Neural progenitor cell (in vitro differentiated cells): Measurements from ENCODE around the gene DMTF1. TPM values are rescaled to one million over a fixed set of nuclear protein-coding genes. Genes with fewer than 3 reads are reported as not detected.
A peak's percentile ranks its signal among the peaks of the same experiment; 100 is the strongest.

Source experiments
- DNase-seq: peaks from one replicate; pipeline ENCODE4 v3.0.0-alpha.2; 2016; ENCODE audit warnings: low spot score
- H2AFZ ChIP-seq: fragments of 200-600 bp; sonication (generic); replicated peaks from 2 replicates; pipeline ENCODE4 v1.6.1; 2016; ENCODE audit warnings: antibody characterized with exemption
- H3F3A ChIP-seq: fragments of 200-600 bp; sonication (generic); 2 replicates; pipeline ENCODE4 v1.6.1; 2016; ENCODE audit warnings: antibody characterized with exemption, low read depth
- H3K27ac ChIP-seq: fragments of 200-600 bp; sonication (generic); 2 replicates; pipeline ENCODE4 v1.5.1; 2016; ENCODE audit warnings: mild to moderate bottlenecking
- H3K27me3 ChIP-seq: fragments of 200-600 bp; sonication (generic); 2 replicates; pipeline ENCODE4 v1.6.1; 2016; ENCODE audit warnings: mild to moderate bottlenecking, moderate library complexity
- H3K36me3 ChIP-seq: fragments of 200-600 bp; sonication (generic); 2 replicates; pipeline ENCODE4 v1.5.1; 2016
- H3K4me1 ChIP-seq: fragments of 200-600 bp; sonication (generic); 2 replicates; pipeline ENCODE4 v1.6.1; 2016; ENCODE audit warnings: mixed run types
- H3K4me2 ChIP-seq: fragments of 200-600 bp; sonication (generic); 2 replicates; pipeline ENCODE4 v1.6.1; 2016
- H3K4me3 ChIP-seq: fragments of 200-600 bp; sonication (generic); 2 replicates; pipeline ENCODE4 v1.5.1; 2016
- H3K79me2 ChIP-seq: fragments of 200-600 bp; sonication (generic); 2 replicates; pipeline ENCODE4 v1.6.1; 2016; ENCODE audit warnings: low read depth
- H3K9ac ChIP-seq: fragments of 200-600 bp; sonication (generic); 2 replicates; pipeline ENCODE4 v1.6.1; 2016
- H3K9me3 ChIP-seq: fragments of 200-600 bp; sonication (generic); 2 replicates; pipeline ENCODE4 v1.5.1; 2016; ENCODE audit warnings: low read depth
- H4K20me1 ChIP-seq: fragments of 200-600 bp; sonication (generic); 2 replicates; pipeline ENCODE4 v1.6.1; 2016; ENCODE audit warnings: low read depth
- H3K27ac Mint-ChIP-seq: 3 replicates; pipeline ENCODE4 v1.8.0; 2021; ENCODE audit warnings: mixed read lengths
- H3K27me3 Mint-ChIP-seq: 2 replicates; pipeline ENCODE4 v1.8.0; 2022; ENCODE audit warnings: low read depth, mild to moderate bottlenecking, inconsistent platforms, moderate library complexity, mixed read lengths; ENCODE audit not compliant: insufficient read depth
- H3K36me3 Mint-ChIP-seq: 3 replicates; pipeline ENCODE4 v1.8.0; 2021; ENCODE audit warnings: mixed read lengths
- H3K4me1 Mint-ChIP-seq: 3 replicates; pipeline ENCODE4 v1.8.0; 2021; ENCODE audit warnings: mixed read lengths
- H3K4me3 Mint-ChIP-seq: 3 replicates; pipeline ENCODE4 v1.8.0; 2021; ENCODE audit warnings: mild to moderate bottlenecking, moderate library complexity, mixed read lengths
- H3K9me3 Mint-ChIP-seq: 3 replicates; pipeline ENCODE4 v1.8.0; 2020; ENCODE audit warnings: mixed read lengths
- CTCF ChIP-seq: fragments of 200-600 bp; sonication (generic); IDR thresholded peaks from 2 replicates; pipeline ENCODE4 v1.5.1; 2017; ENCODE audit warnings: antibody characterized with exemption, mild to moderate bottlenecking
- EZH2 ChIP-seq: fragments of 200-600 bp; sonication (generic); IDR thresholded peaks from 2 replicates; pipeline ENCODE4 v1.6.1; 2017; ENCODE audit warnings: antibody characterized with exemption, mild to moderate bottlenecking, moderate library complexity
- EZH2phosphoT487 ChIP-seq: fragments of 200-600 bp; sonication (generic); IDR thresholded peaks from 2 replicates; pipeline ENCODE4 v1.6.1; 2017; ENCODE audit warnings: antibody characterized with exemption
- total RNA-seq: library from RNA; depleted of rRNA; stranded (reverse); fragments of >200 nt; gene quantifications from 2 replicates; pipeline ENCODE4 v1.2.3, GENCODE V29; 2015; ENCODE audit warnings: low replicate concordance

The DMTF1 gene
- total RNA-seq, 1 donor from 2014 or later, result 176 TPM

GRCh38 chr7:87220734-87221215 is 68.5 kb downstream of the DMTF1 start:
- Histone ChIP-seq H3K27me3 (peaks cover 55% of the 10 kb centered on the region), H3K4me3 (peak overlapping the region; percentile 89), H3K79me2 (peaks cover 12% of the 10 kb centered on the region), H3K4me1 (no peaks in the 10 kb centered on the region), H3K9ac (no peak overlapping the region), H3K9me3 (no peaks in the 10 kb centered on the region), H3K27ac (no peak overlapping the region), H3K36me3 (no peaks in the 10 kb centered on the region), H3K4me2 (peak overlapping the region; percentile 88), H3F3A (no peaks in the 10 kb centered on the region), H4K20me1 (peaks cover 12% of the 10 kb centered on the region), H2AFZ (peak overlapping the region; percentile 99)
- peak overlapping the region; percentile 81 for H3K4me3 Mint-ChIP-seq
- TF ChIP-seq CTCF (no peak), EZH2phosphoT487 (no peak), EZH2 (peak; percentile 40)
- no peak overlapping the region for H3K27ac Mint-ChIP-seq
- peak; percentile 57 for DNase-seq
- H3K27me3 Mint-ChIP-seq, result peaks cover 5% of the 10 kb centered on the region
- peaks cover 5% of the 10 kb centered on the region for H3K36me3 Mint-ChIP-seq
- peaks cover 25% of the 10 kb centered on the region for H3K4me1 Mint-ChIP-seq
- H3K9me3 Mint-ChIP-seq, result no peaks in the 10 kb centered on the region

DNA sequence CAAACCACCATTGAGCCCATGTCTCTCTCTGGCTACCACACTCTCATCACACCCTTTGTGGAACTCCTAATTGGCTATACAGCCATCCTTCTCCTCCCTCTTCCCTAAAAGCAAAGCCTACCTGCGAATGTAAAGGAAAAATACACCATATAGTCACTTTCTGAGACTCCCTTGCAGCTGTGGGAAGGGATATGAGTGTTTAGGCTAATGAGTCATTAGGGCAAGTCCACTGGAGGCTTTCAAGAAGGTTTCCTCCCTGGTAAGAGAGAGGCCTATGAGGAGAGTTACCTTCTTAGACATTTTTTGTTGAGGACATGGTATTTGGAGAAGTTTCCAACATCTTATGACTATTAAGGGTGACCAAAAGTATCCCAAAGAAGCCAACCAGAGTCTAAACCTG is 71.4 kb downstream of the DMTF1 start:
- no peaks in the 10 kb centered on the region for H3K36me3 ChIP-seq
- H4K20me1 ChIP-seq, result peaks cover 3% of the 10 kb centered on the region
- no peaks in the 10 kb centered on the region for H3K9me3 ChIP-seq
- no peaks in the 10 kb centered on the region for H3F3A ChIP-seq
- H3K79me2 ChIP-seq, result peaks cover 3% of the 10 kb centered on the region
- no peak overlapping the region for H3K27ac ChIP-seq
- H3K9ac ChIP-seq, result no peak overlapping the region
- no peak overlapping the region for H2AFZ ChIP-seq
- no peak for TF ChIP-seq CTCF
- no peak for TF ChIP-seq EZH2
- no peak for TF ChIP-seq EZH2phosphoT487
- H3K4me3 Mint-ChIP-seq, result no peak overlapping the region
- H3K4me3 ChIP-seq, result no peak overlapping the region
- H3K36me3 Mint-ChIP-seq, result no peaks in the 10 kb centered on the region
- H3K27ac Mint-ChIP-seq, result no peak overlapping the region
- DNase-seq, result no peak
- H3K27me3 Mint-ChIP-seq, result peaks cover 5% of the 10 kb centered on the region
- peaks cover 10% of the 10 kb centered on the region for H3K4me1 Mint-ChIP-seq
- H3K9me3 Mint-ChIP-seq, result no peaks in the 10 kb centered on the region
- H3K27me3 ChIP-seq, result peaks cover 62% of the 10 kb centered on the region
- no peak overlapping the region for H3K4me2 ChIP-seq
- H3K4me1 ChIP-seq, result no peaks in the 10 kb centered on the region

GRCh38 chr7:87225696-87226095 is 73.4 kb downstream of the DMTF1 start:
- Mint-ChIP-seq H3K27ac (no peak overlapping the region), H3K9me3 (no peaks in the 10 kb centered on the region), H3K4me1 (peaks cover 3% of the 10 kb centered on the region), H3K27me3 (peaks cover 5% of the 10 kb centered on the region), H3K4me3 (no peak overlapping the region), H3K36me3 (no peaks in the 10 kb centered on the region)
- Histone ChIP-seq H3K4me1 (no peaks in the 10 kb centered on the region), H3K4me3 (no peak overlapping the region), H4K20me1 (no peaks in the 10 kb centered on the region), H3K27ac (no peak overlapping the region), H3K9ac (no peak overlapping the region), H3K79me2 (no peaks in the 10 kb centered on the region), H3K4me2 (no peak overlapping the region), H3F3A (no peaks in the 10 kb centered on the region), H3K36me3 (no peaks in the 10 kb centered on the region), H3K9me3 (no peaks in the 10 kb centered on the region), H3K27me3 (peaks cover 57% of the 10 kb centered on the region), H2AFZ (no peak overlapping the region)
- no peak for DNase-seq
- TF ChIP-seq CTCF (no peak), EZH2phosphoT487 (no peak), EZH2 (no peak)
